ENCODE data around the gene FOXA2. TPM values are rescaled to one million over a fixed set of nuclear protein-coding genes. Genes with fewer than 3 reads are reported as not detected.

The FOXA2 gene
- polyA plus RNA-seq, 2 of the 4 experiments (the other 2 are of a cell fraction) = 8.3 to 20.7 TPM

GRCh38 chr20:22620342-22620741, 36.0 kb upstream of the FOXA2 start:
- ATAC-seq (no peak), FAIRE-seq (no peak), DNase-seq (ENCODE audit: low read depth in 1 of 2, low spot score in 1 of 2) (no peak)
- CTCF ChIA-PET = interaction anchor here (0.8 to 5.0 kb wide), 8 partner anchors 10 to 721 kb away, joined by 3 to 29 read pairs (median 4); no protein-coding TSS in a partner anchor
- no peak for TF ChIP-seq TFCP2L1 (CRISPR knock-in tag; IDR thresholded peaks at IDR 0.05)
- WGBS (ENCODE audit: missing lambda C conversion rate) = 82% methylated on average over 9 of the region's 9 CpGs
- POLR2A ChIA-PET = no interaction called here
- Histone ChIP-seq H3K4me1 (peaks cover 29% of the 10 kb centered on the region), H3K27ac (no peak overlapping the region), H3K9me3 (no peaks in the 10 kb centered on the region), H3K4me2 (no peak overlapping the region), H3K4me3 (no peak overlapping the region)

GRCh38 chr20:22619806-22620205, 35.4 kb upstream of the FOXA2 start:
- TF ChIP-seq CBX8 (IDR thresholded peaks at IDR 0.05) (no peak), JUNB (IDR thresholded peaks at IDR 0.05) (no peak), EP300 (IDR thresholded peaks at IDR 0.05) (no peak), ESRRA (IDR thresholded peaks at IDR 0.05; ENCODE audit: borderline replicate concordance, low read length) (no peak), EHF (CRISPR knock-in tag; IDR thresholded peaks at IDR 0.05) (no peak), CEBPB (IDR thresholded peaks at IDR 0.05) (no peak), MAX (IDR thresholded peaks at IDR 0.05) (no peak), FOSL2 (IDR thresholded peaks at IDR 0.05) (no peak), FOSL2 (CRISPR knock-in tag; IDR thresholded peaks at IDR 0.05) (no peak), EHMT2 (IDR thresholded peaks at IDR 0.05; ENCODE audit: low read depth) (no peak), RNF2 (IDR thresholded peaks at IDR 0.05; ENCODE audit: borderline replicate concordance, low read depth) (no peak)
- 80% methylated on average over 6 of the region's 6 CpGs for WGBS (ENCODE audit: missing lambda C conversion rate)
- FAIRE-seq (no peak), ATAC-seq (no peak), DNase-seq (ENCODE audit: low read depth in 1 of 2, low spot score in 1 of 2) (no peak)
- H3K4me1 ChIP-seq = peaks cover 29% of the 10 kb centered on the region
- ChIA-PET CTCF (interaction anchor here (0.9 to 5.0 kb wide), 5 partner anchors 13 to 626 kb away, joined by 3 to 29 read pairs (median 6); no protein-coding TSS in a partner anchor), POLR2A (interaction anchor here (0.6 kb wide), 1 partner anchor 17 kb away, joined by 10 read pairs; no protein-coding TSS in a partner anchor)
- 0 out of 3 replicates have a peak overlapping the region, but pooled peaks have one; percentile 0 for H3K4me2 ChIP-seq
- no peak overlapping the region for H3K4me3 ChIP-seq
- H3K27ac ChIP-seq = no peak overlapping the region
- H3K9me3 ChIP-seq = no peaks in the 10 kb centered on the region

GRCh38 chr20:22619272-22619671, 34.9 kb upstream of the FOXA2 start:
- no peak overlapping the region for H3K27ac ChIP-seq
- DNase-seq (ENCODE audit: low read depth in 1 of 2, low spot score in 1 of 2) = peak; percentile 18 to 41
- H3K4me1 ChIP-seq = peaks cover 29% of the 10 kb centered on the region
- CTCF ChIA-PET = interaction anchor here (0.8 to 3.5 kb wide), 5 partner anchors 9 to 72 kb away, joined by 4 to 26 read pairs (median 7); no protein-coding TSS in a partner anchor
- no peak for FAIRE-seq
- H3K9me3 ChIP-seq = no peaks in the 10 kb centered on the region
- H3K4me3 ChIP-seq = no peak overlapping the region
- 2% methylated on average over 2 of the region's 2 CpGs for WGBS (ENCODE audit: missing lambda C conversion rate)
- no peak for TF ChIP-seq BCL3 (IDR thresholded peaks at IDR 0.05)
- no peak for TF ChIP-seq SREBF2 (IDR thresholded peaks at IDR 0.05)
- TF ChIP-seq CBX8 (IDR thresholded peaks at IDR 0.05) = no peak
- TF ChIP-seq ZC3H11A (IDR thresholded peaks at IDR 0.05) = no peak
- TF ChIP-seq PBX3 (IDR thresholded peaks at IDR 0.05) = no peak
- TF ChIP-seq MAFK (IDR thresholded peaks at IDR 0.05; ENCODE audit: partially characterized antibody) = peak; percentile 64
- TF ChIP-seq FOSL2 (IDR thresholded peaks at IDR 0.05) = no peak
- peak; percentile 12; the same call in 1 of the 2 replicates for TF ChIP-seq FOSL2 (CRISPR knock-in tag; IDR thresholded peaks at IDR 0.05)
- TF ChIP-seq FOSB (CRISPR knock-in tag; IDR thresholded peaks at IDR 0.05) = no peak
- no peak for TF ChIP-seq JUN (IDR thresholded peaks at IDR 0.05)
- TF ChIP-seq RNF2 (IDR thresholded peaks at IDR 0.05; ENCODE audit: borderline replicate concordance, low read depth) = no peak
- TF ChIP-seq GATA3 (IDR thresholded peaks at IDR 0.05; ENCODE audit: borderline replicate concordance) = peak; percentile 38; the same call in 1 of the 2 replicates
- no peak for TF ChIP-seq HMGXB4 (CRISPR knock-in tag; IDR thresholded peaks at IDR 0.05; ENCODE audit: borderline replicate concordance)
- H3K4me2 ChIP-seq = peak overlapping the region; percentile 0; the same call in 1 of the 3 replicates
- POLR2A ChIA-PET = interaction anchor here (0.6 kb wide), 1 partner anchor 17 kb away, joined by 10 read pairs; no protein-coding TSS in a partner anchor
- peak in 1 of 2 experiments; percentile 46; a peak in 2 of 6 replicates for ATAC-seq

Data from A549 (cell line).